Measurements from ENCODE around the gene CCNT2. TPM values are rescaled to one million over a fixed set of nuclear protein-coding genes. Genes with fewer than 3 reads are reported as not detected.

Gene CCNT2
- total and polyA plus RNA-seq, 2 experiments from 2014 or later = 13.1 to 41.7 TPM

- Histone ChIP-seq H4K20me1 (ENCODE audit: insufficient read depth, poor library complexity, severe bottlenecking) (peaks cover 3% of the 10 kb centered on the region), H3K9me2 (replicated peaks; ENCODE audit: insufficient read depth) (no peaks in the 10 kb centered on the region), H2AFZ (no peak overlapping the region), H3K9me3 (ENCODE audit: low read depth) (no peaks in the 10 kb centered on the region), H3K4me2 (no peak overlapping the region), H3K27ac (no peak overlapping the region), H3K36me3 (replicated peaks; ENCODE audit: insufficient read depth, low read depth) (no peaks in the 10 kb centered on the region), H3K4me1 (ENCODE audit: insufficient read depth) (no peaks in the 10 kb centered on the region), H3K79me2 (peaks cover 23% of the 10 kb centered on the region), H3K4me3 (no peak overlapping the region), H3K27me3 (no peaks in the 10 kb centered on the region)
- TF ChIP-seq EZH2phosphoT487 (IDR thresholded peaks at IDR 0.05; ENCODE audit: low read depth, severe bottlenecking, unreplicated experiment) (no peak), EZH2 (IDR thresholded peaks at IDR 0.05; ENCODE audit: borderline replicate concordance) (no peak), CTCF (IDR thresholded peaks at IDR 0.05; ENCODE audit: poor library complexity) (no peak)
- WGBS (ENCODE audit: low lambda C conversion rate, missing lambda C conversion rate) = 98% methylated on average over 6 of the region's 6 CpGs
- DNase-seq (ENCODE audit: low spot score) = no peak
These were observed 27.5 kb downstream of the CCNT2 start for GRCh38 chr2:134946073-134946472.

GRCh38 chr2:134949981-134950708 lies 31.5 kb downstream of the CCNT2 start:
- DNase-seq (ENCODE audit: low spot score) = no peak
- peaks cover 13% of the 10 kb centered on the region for H3K79me2 ChIP-seq
- H2AFZ ChIP-seq = no peak overlapping the region
- no peak overlapping the region for H3K4me3 ChIP-seq
- 92% methylated on average over 7 of the region's 7 CpGs for WGBS (ENCODE audit: low lambda C conversion rate, missing lambda C conversion rate)
- no peak overlapping the region for H3K4me2 ChIP-seq
- H3K9me2 ChIP-seq (replicated peaks; ENCODE audit: insufficient read depth) = no peaks in the 10 kb centered on the region
- H3K27me3 ChIP-seq = no peaks in the 10 kb centered on the region
- no peaks in the 10 kb centered on the region for H3K36me3 ChIP-seq (replicated peaks; ENCODE audit: insufficient read depth, low read depth)
- H3K4me1 ChIP-seq (ENCODE audit: insufficient read depth) = no peaks in the 10 kb centered on the region
- H3K9me3 ChIP-seq (ENCODE audit: low read depth) = no peaks in the 10 kb centered on the region
- H4K20me1 ChIP-seq (ENCODE audit: insufficient read depth, poor library complexity, severe bottlenecking) = peaks cover 12% of the 10 kb centered on the region
- H3K27ac ChIP-seq = no peak overlapping the region
- TF ChIP-seq EZH2phosphoT487 (IDR thresholded peaks at IDR 0.05; ENCODE audit: low read depth, severe bottlenecking, unreplicated experiment) (no peak), EZH2 (IDR thresholded peaks at IDR 0.05; ENCODE audit: borderline replicate concordance) (no peak), CTCF (IDR thresholded peaks at IDR 0.05; ENCODE audit: poor library complexity) (no peak)

- Histone ChIP-seq H3K9me2 (replicated peaks; ENCODE audit: insufficient read depth) (no peaks in the 10 kb centered on the region), H2AFZ (no peak overlapping the region), H3K4me1 (ENCODE audit: insufficient read depth) (no peaks in the 10 kb centered on the region), H3K27ac (no peak overlapping the region), H3K36me3 (replicated peaks; ENCODE audit: insufficient read depth, low read depth) (no peaks in the 10 kb centered on the region), H3K9me3 (ENCODE audit: low read depth) (no peaks in the 10 kb centered on the region), H3K79me2 (peaks cover 13% of the 10 kb centered on the region), H3K27me3 (no peaks in the 10 kb centered on the region), H3K4me3 (no peak overlapping the region), H4K20me1 (ENCODE audit: insufficient read depth, poor library complexity, severe bottlenecking) (peaks cover 12% of the 10 kb centered on the region), H3K4me2 (no peak overlapping the region)
- DNase-seq (ENCODE audit: low spot score) = no peak
- 98% methylated on average over 2 of the region's 2 CpGs for WGBS (ENCODE audit: low lambda C conversion rate, missing lambda C conversion rate)
- TF ChIP-seq CTCF (IDR thresholded peaks at IDR 0.05; ENCODE audit: poor library complexity) (no peak), EZH2phosphoT487 (IDR thresholded peaks at IDR 0.05; ENCODE audit: low read depth, severe bottlenecking, unreplicated experiment) (no peak), EZH2 (IDR thresholded peaks at IDR 0.05; ENCODE audit: borderline replicate concordance) (no peak)
These were observed 32.3 kb downstream of the CCNT2 start for GRCh38 chr2:134950886-134951285.

Measured in hepatocyte (in vitro differentiated cells).